GM23248 (cell line): ENCODE data around the gene SGPP1.

Experiments
- EZH2 ChIP-seq: fragments of 200-600 bp; sonication (generic); IDR thresholded peaks from 2 replicates; pipeline ENCODE4 v1.6.1; 2018; ENCODE audit warnings: antibody characterized with exemption, mild to moderate bottlenecking; ENCODE audit not compliant: insufficient read depth, poor library complexity, severe bottlenecking
- EZH2phosphoT487 ChIP-seq: fragments of 200-600 bp; sonication (generic); IDR thresholded peaks from 2 replicates; pipeline ENCODE4 v1.6.1; 2018; ENCODE audit warnings: antibody characterized with exemption, moderate library complexity, mild to moderate bottlenecking, low read depth; ENCODE audit not compliant: insufficient read depth

- TF ChIP-seq EZH2 (no peak), EZH2phosphoT487 (no peak)
Observed at GRCh38 chr14:63670692-63671091, 57.2 kb downstream of the SGPP1 start.
